ENCODE results near the gene PNP.
"Not testable (repeated sequence)": the region's sequence is repeated elsewhere in the genome, so short reads cannot be mapped to it uniquely, and the experiment has no call there.

PNP gene

GRCh38 chr14:20469242-20469889 lies at the start of gene PNP:
Gene PNP, plus strand, starts transcription at chr14:20469406. Its CDS starts 119 bp downstream, at chr14:20469525.
- peak; percentile 94 for DNase-seq (ENCODE audit: low spot score)

GRCh38 chr14:20419419-20419818 lies 49.8 kb upstream of the PNP start:
- no peak for DNase-seq (ENCODE audit: low spot score)

- DNase-seq (ENCODE audit: low spot score): no peak
These were observed 47.9 kb upstream of the PNP start for GRCh38 chr14:20421267-20421666.

GRCh38 chr14:20422886-20423285 lies 46.3 kb upstream of the PNP start:
- no peak for DNase-seq (ENCODE audit: low spot score)

GRCh38 chr14:20424851-20425250 lies 44.4 kb upstream of the PNP start:
- no peak for DNase-seq (ENCODE audit: low spot score)

- peak; percentile 52 for DNase-seq (ENCODE audit: low spot score)
These were observed 41.8 kb upstream of the PNP start for GRCh38 chr14:20427231-20428009.

GRCh38 chr14:20428010-20428365 lies 41.2 kb upstream of the PNP start:
- DNase-seq (ENCODE audit: low spot score): no peak

GRCh38 chr14:20428802-20429201 lies 40.4 kb upstream of the PNP start:
- no peak for DNase-seq (ENCODE audit: low spot score)

- no peak for DNase-seq (ENCODE audit: low spot score)
These were observed 39.2 kb upstream of the PNP start for GRCh38 chr14:20429801-20430669.

GRCh38 chr14:20434701-20435581 lies 34.3 kb upstream of the PNP start:
- no peak for DNase-seq (ENCODE audit: low spot score)

- DNase-seq (ENCODE audit: low spot score): no peak
These were observed 33.4 kb upstream of the PNP start, which contains the start of gene KLHL33 for GRCh38 chr14:20435582-20436362. Gene KLHL33, minus strand, starts transcription at chr14:20436166. Its CDS starts 355 bp downstream, at chr14:20435811.

GRCh38 chr14:20436363-20436755 lies 32.8 kb upstream of the PNP start:
- no peak for DNase-seq (ENCODE audit: low spot score)

GRCh38 chr14:20438664-20439063 lies 30.5 kb upstream of the PNP start:
- no peak for DNase-seq (ENCODE audit: low spot score)

GRCh38 chr14:20440465-20440864 lies 28.7 kb upstream of the PNP start:
- DNase-seq (ENCODE audit: low spot score): no peak

GRCh38 chr14:20440882-20441281 lies 28.3 kb upstream of the PNP start:
- no peak for DNase-seq (ENCODE audit: low spot score)

GRCh38 chr14:20441461-20441860 lies 27.7 kb upstream of the PNP start:
- DNase-seq (ENCODE audit: low spot score): no peak

GRCh38 chr14:20443650-20444049 lies 25.6 kb upstream of the PNP start:
- DNase-seq (ENCODE audit: low spot score): not testable (repeated sequence)

- DNase-seq (ENCODE audit: low spot score): no peak
These were observed 22.3 kb upstream of the PNP start for GRCh38 chr14:20446889-20447288.

- not testable (repeated sequence) for DNase-seq (ENCODE audit: low spot score)
These were observed 16.4 kb upstream of the PNP start for GRCh38 chr14:20452831-20453230.

- peak; percentile 98 for DNase-seq (ENCODE audit: low spot score)
These were observed 14.5 kb upstream of the PNP start, which contains the start of the genes APEX1 and OSGEP for GRCh38 chr14:20454516-20455354. Gene APEX1, plus strand, starts transcription at chr14:20455226. Its CDS starts 420 bp downstream, at chr14:20455646. Gene OSGEP, minus strand, starts transcription at chr14:20454812. Its CDS starts 129 bp downstream, at chr14:20454683.
